Right lobe of liver (tissue), 4 donors: ENCODE data around the gene TTBK2.

Source experiments
- POLR2A ChIP-seq: fragments of 450-650 bp; IDR thresholded peaks from one replicate; pipeline ENCODE4 v1.6.1; 2017; ENCODE audit warnings: antibody characterized with exemption, mild to moderate bottlenecking
- TF ChIP-seq, protein P1 (sequence below), 4 donors: fragments of 200-600 bp in 3 of 4; fragments of 450-650 bp in 1 of 4; IDR thresholded peaks; one replicate each; pipeline versions ENCODE4 v1.5.1 to v1.8.0; 2016 to 2022; ENCODE audit warnings: antibody characterized with exemption in 4 of 4, mild to moderate bottlenecking in 2 of 4
- donor health status: DM: no; HTN: no; CAD: no.
- donor health status: DM: no; HTN: no; CAD: no.
- donor health status: DM: no; HTN: yes; CAD: no.

DNA sequence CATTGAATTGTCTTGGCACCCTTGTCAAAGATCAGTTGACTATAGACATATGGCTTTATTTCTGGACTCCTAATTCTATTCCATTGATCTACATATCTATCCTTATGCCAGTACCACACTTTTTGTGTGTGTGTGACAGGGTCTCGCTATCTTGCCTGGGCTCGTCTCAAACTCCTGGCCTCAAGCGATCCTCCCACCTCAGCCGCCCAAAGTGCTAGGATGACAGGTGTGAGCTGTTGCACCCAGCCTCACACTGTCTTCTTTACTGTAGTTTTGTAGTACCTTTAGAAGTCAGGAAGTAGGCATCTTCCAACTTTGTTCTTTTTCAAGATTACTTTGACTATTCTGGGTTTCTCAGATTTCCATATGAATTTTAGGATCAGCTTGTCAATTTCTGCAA, 208.0 kb downstream of the TTBK2 start:
- TF ChIP-seq, protein P1, sequence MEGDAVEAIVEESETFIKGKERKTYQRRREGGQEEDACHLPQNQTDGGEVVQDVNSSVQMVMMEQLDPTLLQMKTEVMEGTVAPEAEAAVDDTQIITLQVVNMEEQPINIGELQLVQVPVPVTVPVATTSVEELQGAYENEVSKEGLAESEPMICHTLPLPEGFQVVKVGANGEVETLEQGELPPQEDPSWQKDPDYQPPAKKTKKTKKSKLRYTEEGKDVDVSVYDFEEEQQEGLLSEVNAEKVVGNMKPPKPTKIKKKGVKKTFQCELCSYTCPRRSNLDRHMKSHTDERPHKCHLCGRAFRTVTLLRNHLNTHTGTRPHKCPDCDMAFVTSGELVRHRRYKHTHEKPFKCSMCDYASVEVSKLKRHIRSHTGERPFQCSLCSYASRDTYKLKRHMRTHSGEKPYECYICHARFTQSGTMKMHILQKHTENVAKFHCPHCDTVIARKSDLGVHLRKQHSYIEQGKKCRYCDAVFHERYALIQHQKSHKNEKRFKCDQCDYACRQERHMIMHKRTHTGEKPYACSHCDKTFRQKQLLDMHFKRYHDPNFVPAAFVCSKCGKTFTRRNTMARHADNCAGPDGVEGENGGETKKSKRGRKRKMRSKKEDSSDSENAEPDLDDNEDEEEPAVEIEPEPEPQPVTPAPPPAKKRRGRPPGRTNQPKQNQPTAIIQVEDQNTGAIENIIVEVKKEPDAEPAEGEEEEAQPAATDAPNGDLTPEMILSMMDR (IDR thresholded peaks at IDR 0.05), result no peak
- no peak for TF ChIP-seq POLR2A
